ENCODE data around the gene ANTXR2. TPM values are rescaled to one million over a fixed set of nuclear protein-coding genes. Genes with fewer than 3 reads are reported as not detected.

The ANTXR2 gene
- polyA plus RNA-seq, 5 donors, result 48.1 to 76.4 (median 65.5) TPM

- DNase-seq, result no peak
Measured at GRCh38 chr4:80070880-80071603, 2.0 kb downstream of the ANTXR2 start.

GRCh38 chr4:80069837-80070731, 2.9 kb downstream of the ANTXR2 start:
- no peak for DNase-seq

GRCh38 chr4:80069108-80069836, 3.8 kb downstream of the ANTXR2 start:
- no peak for DNase-seq

- no peak for DNase-seq
Measured at GRCh38 chr4:80065601-80066000, 7.4 kb downstream of the ANTXR2 start.

GRCh38 chr4:80062527-80062926, 10.5 kb downstream of the ANTXR2 start:
- no peak for DNase-seq

- no peak for DNase-seq
Measured at GRCh38 chr4:80060804-80061203, 12.2 kb downstream of the ANTXR2 start.

GRCh38 chr4:80058740-80059139, 14.3 kb downstream of the ANTXR2 start:
- DNase-seq, result peak in 1 of 2 donors; percentile 26

- no peak for DNase-seq
Measured at GRCh38 chr4:80054375-80054774, 18.7 kb downstream of the ANTXR2 start.

- no peak for DNase-seq
Measured at GRCh38 chr4:80053140-80053910, 19.7 kb downstream of the ANTXR2 start.

- no peak for DNase-seq
Measured at GRCh38 chr4:80049813-80050534, 23.1 kb downstream of the ANTXR2 start.

- no peak for DNase-seq
Measured at GRCh38 chr4:80049402-80049801, 23.6 kb downstream of the ANTXR2 start.

GRCh38 chr4:80045786-80046185, 27.2 kb downstream of the ANTXR2 start:
- DNase-seq, result no peak

GRCh38 chr4:80043541-80043940, 29.5 kb downstream of the ANTXR2 start:
- peak; percentile 23 to 39 for DNase-seq

- no peak for DNase-seq
Measured at GRCh38 chr4:80042821-80043220, 30.2 kb downstream of the ANTXR2 start.

- no peak for DNase-seq
Measured at GRCh38 chr4:80037864-80038263, 35.2 kb downstream of the ANTXR2 start.

GRCh38 chr4:80036949-80037685, 35.9 kb downstream of the ANTXR2 start:
- peak; percentile 14 to 29 for DNase-seq

- no peak for DNase-seq
Measured at GRCh38 chr4:80036306-80036705, 36.7 kb downstream of the ANTXR2 start.

GRCh38 chr4:80035336-80035735, 37.7 kb downstream of the ANTXR2 start:
- DNase-seq, result no peak

GRCh38 chr4:80033581-80033980, 39.4 kb downstream of the ANTXR2 start:
- DNase-seq, result no peak

GRCh38 chr4:80029364-80029763, 43.7 kb downstream of the ANTXR2 start:
- DNase-seq, result no peak
